SKM-1 (cell line): ENCODE measurements around the gene P2RY14.
A peak's percentile ranks its signal among the peaks of the same experiment; 100 is the strongest.

ENCODE experiments used
- DNase-seq: peaks from one replicate; lab custom pipeline; 2025; ENCODE audit not compliant: unreplicated experiment; lab: John Stamatoyannopoulos, UW

P2RY14 gene

DNA sequence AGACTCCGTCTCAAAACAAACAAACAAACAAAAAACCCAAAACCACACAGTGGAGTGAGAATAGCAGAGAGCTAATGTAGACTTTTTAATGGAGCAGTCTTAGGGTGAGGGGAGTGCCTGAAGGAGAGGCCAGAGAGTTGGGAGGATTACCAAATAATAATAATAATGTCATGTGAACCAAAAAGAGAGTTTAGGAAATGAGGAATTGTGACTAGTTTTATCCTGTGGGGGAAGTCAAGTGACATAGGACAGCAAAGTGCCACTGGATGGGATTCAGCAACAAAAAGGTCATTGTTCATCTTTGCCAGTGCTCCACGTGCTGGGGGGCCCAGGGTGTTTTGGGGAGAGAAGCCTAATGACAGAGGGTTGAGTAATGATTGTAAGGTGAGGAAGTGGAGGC lies 25.4 kb upstream of the P2RY14 start:
- DNase-seq, result no peak

DNA sequence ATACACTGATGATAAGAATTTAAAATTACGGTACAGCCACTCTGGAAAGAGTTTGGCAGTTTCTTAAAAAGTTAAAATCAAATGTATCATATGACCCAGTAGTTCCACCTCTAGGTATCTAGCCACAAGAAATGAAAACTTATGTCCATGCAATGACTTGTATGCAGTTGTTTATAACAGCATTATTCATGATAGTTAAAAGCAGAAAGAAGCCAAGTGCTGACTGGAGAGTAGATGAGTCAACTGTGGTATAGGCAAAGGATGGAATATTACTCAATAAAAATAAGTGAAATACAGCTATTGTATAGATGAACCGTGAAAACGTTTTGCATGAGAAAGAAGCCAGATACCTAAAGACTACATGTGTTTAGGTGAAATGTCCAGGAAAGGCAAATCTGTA lies 23.4 kb upstream of the P2RY14 start:
- DNase-seq, result no peak

DNA sequence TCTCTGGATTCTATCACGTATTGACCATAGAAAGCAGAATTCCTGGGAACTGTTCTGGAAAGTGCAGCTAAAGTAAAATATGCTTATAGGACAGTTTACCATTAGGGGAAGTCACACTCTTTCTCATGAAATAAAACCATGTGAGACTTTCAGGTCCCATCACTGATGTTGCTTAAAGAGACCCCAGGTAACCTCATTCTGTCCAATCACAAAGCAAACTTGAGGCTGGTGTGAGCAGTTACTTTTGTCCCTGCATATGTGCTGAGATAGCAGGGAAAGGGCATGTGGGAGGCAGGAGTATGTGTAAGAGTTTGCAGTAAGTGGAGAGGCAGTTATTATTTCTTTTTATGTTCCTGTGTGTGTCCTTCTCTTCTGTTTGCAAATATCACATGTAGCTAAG lies 22.2 kb upstream of the P2RY14 start:
- DNase-seq, result no peak

- no peak for DNase-seq
Measured at GRCh38 chr3:151299006-151299405, 20.7 kb upstream of the P2RY14 start.

DNA sequence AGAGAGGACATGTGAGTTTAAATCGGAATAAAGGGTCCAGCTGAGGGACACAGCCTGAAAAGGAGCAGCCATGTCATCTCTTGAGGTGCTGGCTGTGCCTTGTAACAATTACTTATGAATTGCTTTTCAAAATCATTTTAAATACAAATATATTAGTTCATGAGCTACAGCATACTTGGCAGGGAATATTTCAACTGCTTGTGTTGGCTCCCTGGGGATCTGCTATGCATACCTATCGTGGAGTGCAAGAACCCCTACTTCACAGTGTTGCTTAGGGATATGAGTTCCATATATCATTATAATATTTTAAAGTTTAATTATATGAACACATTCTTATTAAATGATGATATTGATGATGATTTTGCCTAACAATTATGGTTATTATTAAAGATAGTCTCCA lies 19.1 kb upstream of the P2RY14 start:
- no peak for DNase-seq

DNA sequence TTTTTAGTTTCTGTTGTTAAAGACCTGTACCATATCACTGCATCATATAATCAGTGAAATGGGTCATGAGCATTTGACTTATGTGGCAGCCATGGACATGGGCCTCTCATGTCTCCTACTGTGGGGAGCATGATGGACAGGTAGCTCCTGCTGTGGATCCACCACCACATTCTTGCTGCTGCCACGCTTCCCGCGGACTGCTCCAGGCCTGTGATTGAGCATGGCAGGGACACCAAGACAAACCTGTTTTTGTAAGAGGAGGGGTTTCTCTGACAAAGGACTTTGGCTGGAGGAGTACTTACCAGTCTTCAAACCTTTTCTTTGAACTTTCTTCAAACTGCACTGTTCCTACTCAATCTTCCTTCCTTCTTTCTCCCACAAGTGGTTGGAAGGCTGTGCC lies 17.9 kb upstream of the P2RY14 start:
- DNase-seq, result no peak

- DNase-seq, result no peak
Measured at GRCh38 chr3:151293127-151293526, 14.8 kb upstream of the P2RY14 start.

- DNase-seq, result no peak
Measured at GRCh38 chr3:151290673-151291072, 12.3 kb upstream of the P2RY14 start.

DNA sequence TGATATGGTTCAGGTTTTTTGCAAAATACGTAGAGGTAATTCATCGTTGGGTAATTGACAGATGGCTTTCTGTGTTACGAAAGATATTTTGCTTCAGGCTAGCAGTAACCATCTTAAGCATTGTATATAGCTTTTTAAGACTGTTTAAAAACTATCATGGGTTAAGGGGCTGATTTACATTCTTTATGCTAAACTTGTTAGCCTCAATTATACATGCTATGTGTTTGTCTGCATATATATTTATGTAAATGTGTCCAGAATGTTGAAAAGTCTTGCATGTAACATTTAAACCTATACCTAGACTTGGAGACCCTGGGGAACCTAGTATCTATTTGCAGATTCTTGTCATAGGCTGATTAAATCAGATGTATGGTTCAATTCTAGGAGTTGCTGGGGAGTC lies 11.1 kb upstream of the P2RY14 start:
- DNase-seq, result no peak

GRCh38 chr3:151285940-151286339 lies 7.6 kb upstream of the P2RY14 start:
- DNase-seq, result no peak

DNA sequence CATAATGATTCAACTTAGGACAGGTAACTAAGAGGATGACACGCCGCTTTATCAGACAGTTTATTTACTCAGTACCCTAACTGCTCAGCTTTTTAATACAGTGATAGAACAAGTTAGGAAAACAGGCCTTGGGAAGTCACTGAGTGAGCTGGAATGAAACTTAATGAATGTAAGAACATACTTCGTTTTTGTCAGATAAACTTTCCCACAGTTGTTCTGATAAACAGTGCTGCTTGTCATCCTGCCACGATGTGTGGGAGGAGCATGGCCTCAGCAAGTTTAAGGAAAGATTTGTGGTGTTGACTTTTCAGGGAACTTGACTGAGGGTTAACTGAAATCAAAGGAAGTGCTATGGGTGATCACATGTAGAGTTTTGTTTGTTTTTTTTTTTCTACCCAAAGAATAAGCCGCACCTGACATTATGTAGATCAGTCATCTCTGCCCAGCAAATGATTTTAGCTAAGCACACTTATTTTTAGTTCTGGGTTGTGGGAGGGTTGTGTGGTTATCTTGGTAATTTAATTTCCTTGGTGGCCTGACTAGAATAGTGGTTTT lies 5.6 kb upstream of the P2RY14 start:
- no peak for DNase-seq

DNA sequence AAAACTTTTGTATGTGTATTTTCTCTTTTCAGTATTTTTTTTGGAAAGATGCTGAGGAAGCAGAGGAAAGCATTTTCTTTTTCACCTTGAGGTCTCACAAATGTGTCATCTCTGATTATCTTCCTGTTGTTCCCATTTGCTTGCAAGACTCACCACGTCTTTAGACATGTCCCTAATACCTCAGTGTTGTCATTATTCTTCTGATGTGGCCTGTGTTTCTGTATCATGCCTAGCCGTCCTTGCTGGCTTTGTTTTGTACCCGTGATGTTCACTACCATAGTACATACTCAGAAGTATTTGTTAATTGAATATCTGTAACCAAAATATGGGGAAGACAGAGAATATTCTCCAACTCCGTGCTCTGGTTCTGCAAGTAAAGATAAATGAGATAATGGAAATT lies 5.0 kb upstream of the P2RY14 start:
- DNase-seq, result no peak

GRCh38 chr3:151282921-151283320 lies 4.6 kb upstream of the P2RY14 start:
- DNase-seq, result peak; percentile 57

GRCh38 chr3:151281671-151282324 lies 3.5 kb upstream of the P2RY14 start:
- no peak for DNase-seq

- DNase-seq, result no peak
Measured at GRCh38 chr3:151276687-151277042, 1.7 kb downstream of the P2RY14 start.

DNA sequence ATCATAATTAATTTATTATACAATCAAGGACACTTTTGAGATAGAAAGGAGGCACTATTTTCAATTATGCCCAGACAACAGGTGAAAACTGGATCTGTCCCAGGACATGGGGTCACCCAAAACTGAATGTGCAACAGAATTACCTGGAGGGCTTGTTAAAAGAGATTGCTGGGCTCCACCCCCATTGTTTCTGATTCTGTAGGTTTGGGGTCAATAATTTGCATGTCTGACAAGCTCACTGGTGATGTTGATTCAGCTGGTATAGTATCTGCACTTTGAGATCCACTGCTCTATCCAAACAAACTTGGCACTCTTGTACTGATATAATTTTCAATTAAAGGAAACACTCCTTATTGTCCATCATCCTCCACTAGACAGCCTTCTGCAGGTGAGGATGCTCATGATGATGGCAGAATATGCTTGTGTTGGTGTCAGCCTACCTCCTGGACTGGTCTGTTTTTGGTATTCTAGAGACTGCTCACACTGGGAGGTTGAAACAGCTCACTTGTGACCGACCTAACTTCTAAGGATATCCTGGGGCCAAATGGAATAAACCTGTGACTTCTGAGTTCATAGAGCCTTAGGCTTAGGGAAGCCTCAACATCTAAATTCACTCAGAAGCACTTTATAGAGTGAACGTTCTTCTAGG lies 2.2 kb downstream of the P2RY14 start:
- no peak for DNase-seq

DNA sequence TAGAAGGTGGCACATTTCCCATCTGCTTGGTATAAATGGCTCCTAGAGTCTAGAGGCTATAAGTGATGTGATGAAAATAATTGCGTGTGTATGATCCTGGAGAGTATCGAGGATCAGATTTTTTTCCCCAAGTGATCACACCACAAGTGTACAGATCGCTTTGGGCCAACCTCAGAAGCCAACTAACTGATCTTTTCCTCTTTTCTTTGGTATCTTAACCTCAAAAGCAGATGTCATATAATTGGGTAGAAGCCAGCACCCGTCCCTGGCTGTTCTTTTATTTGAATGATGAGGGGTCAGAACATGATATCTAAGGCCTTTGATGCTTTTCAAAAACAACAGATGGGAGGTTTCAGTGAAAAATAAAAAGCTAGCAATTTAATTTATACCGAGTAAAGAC lies 3.3 kb downstream of the P2RY14 start:
- DNase-seq, result no peak

GRCh38 chr3:151269631-151270030 lies 8.7 kb downstream of the P2RY14 start:
- DNase-seq, result no peak

- DNase-seq, result no peak
Measured at GRCh38 chr3:151268267-151269235, 9.8 kb downstream of the P2RY14 start.

DNA sequence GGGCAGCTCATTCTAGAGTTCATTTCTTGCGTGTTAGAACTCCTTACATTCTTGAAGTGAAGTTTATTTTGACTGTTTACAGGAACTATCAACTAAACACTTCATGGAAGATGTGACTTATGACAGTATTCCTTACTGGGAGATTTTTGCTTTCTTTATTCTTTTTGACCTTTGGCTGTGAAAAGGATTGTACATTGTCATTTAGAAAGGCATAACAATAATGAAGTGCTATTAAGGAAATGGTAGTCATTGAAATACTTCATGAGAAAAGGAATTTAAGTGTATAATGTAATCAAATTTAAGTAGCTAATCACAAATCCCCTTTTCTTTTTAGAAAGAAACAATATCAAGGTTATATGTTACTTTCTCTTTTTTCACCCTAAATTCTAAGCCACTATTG lies 11.3 kb downstream of the P2RY14 start:
- DNase-seq, result no peak

GRCh38 chr3:151265866-151266265 lies 12.5 kb downstream of the P2RY14 start:
- peak; percentile 45 for DNase-seq

DNA sequence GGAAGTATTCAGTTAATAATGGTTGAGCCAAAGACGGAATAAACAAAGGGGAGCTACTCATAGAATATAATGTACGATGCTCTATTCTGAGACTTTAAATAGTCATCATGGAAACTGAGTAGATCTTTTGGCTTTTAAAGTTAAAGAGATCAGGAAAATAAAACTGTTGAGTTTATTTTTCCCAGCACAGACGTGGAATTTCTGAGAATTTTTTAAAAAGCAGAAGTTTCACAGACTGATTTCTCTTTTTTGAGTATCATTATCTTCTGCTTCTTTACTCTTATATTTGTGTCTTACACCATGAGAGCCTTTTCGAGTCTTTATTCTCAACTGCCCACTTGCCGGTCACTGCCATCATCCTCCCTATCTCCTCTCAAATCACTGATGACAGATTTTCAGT lies 13.2 kb downstream of the P2RY14 start:
- no peak for DNase-seq
